Measurements from ENCODE around the gene RAI1. TPM values are rescaled to one million over a fixed set of nuclear protein-coding genes. Genes with fewer than 3 reads are reported as not detected.

Gene RAI1
- total and polyA plus RNA-seq, 10 donors = 5.4 to 61.9 (median 35.2) TPM

- Histone ChIP-seq H3K27me3 (replicated peaks in 1 of 7) (no peaks in the 10 kb centered on the region), H3K27ac (no peak overlapping the region), H3K4me1 (peaks cover 9 to 55% (median 20%) of the 10 kb centered on the region in 6 donors), H3K4me3 (no peak overlapping the region), H3K9me3 (no peaks in the 10 kb centered on the region), H3K36me3 (peaks cover 0 to 90% (median 44%) of the 10 kb centered on the region in 6 donors)
- WGBS, 5 donors = 64 to 77% (median 69%) methylated on average over 12 to 15 of the region's 15 CpGs
- intact Hi-C loops (cut with DNase I; ENCODE audit: low total_unique reads) = no loop called here
- no peak for DNase-seq
- TF ChIP-seq POLR2A (IDR thresholded peaks at IDR 0.05) = no peak
- no peak for TF ChIP-seq CTCF (IDR thresholded peaks at IDR 0.05 in 8 of 11, conservative IDR thresholded peaks at IDR 0.05 in 3 of 11)
- no peak for TF ChIP-seq POLR2AphosphoS5 (IDR thresholded peaks at IDR 0.05)
Observed at GRCh38 chr17:17808706-17809432, 127.6 kb downstream of the RAI1 start.

- DNase-seq = no peak
- H3K4me3 ChIP-seq = peak overlapping the region in 1 of 8 donors; percentile 11
- peaks cover 0 to 90% (median 45%) of the 10 kb centered on the region in 6 donors for H3K36me3 ChIP-seq
- H3K4me1 ChIP-seq = peaks cover 9 to 55% (median 20%) of the 10 kb centered on the region in 6 donors
- H3K27ac ChIP-seq = peak overlapping the region in 6 of 8 donors; percentile 5 to 67 (median 50)
- intact Hi-C loops (cut with DNase I; ENCODE audit: low total_unique reads) = loop anchor here (10.0 kb wide), 1 partner anchor 105 kb away; no protein-coding TSS in a partner anchor
- no peak for TF ChIP-seq CTCF (IDR thresholded peaks at IDR 0.05 in 8 of 11, conservative IDR thresholded peaks at IDR 0.05 in 3 of 11)
- no peaks in the 10 kb centered on the region for H3K9me3 ChIP-seq
- H3K27me3 ChIP-seq (replicated peaks in 1 of 7) = no peaks in the 10 kb centered on the region
- WGBS, 5 donors = 76 to 94% (median 87%) methylated on average over 33 to 52 of the region's 52 CpGs
Observed at GRCh38 chr17:17809531-17810083, 128.3 kb downstream of the RAI1 start.

GRCh38 chr17:17810084-17810894, 129.0 kb downstream of the RAI1 start:
- 66 to 92% (median 86%) methylated on average over 44 to 68 of the region's 68 CpGs for WGBS, 5 donors
- H3K9me3 ChIP-seq = no peaks in the 10 kb centered on the region
- intact Hi-C loops (cut with DNase I; ENCODE audit: low total_unique reads) = loop anchor here (10.0 kb wide), 1 partner anchor 105 kb away; no protein-coding TSS in a partner anchor
- TF ChIP-seq POLR2AphosphoS5 (IDR thresholded peaks at IDR 0.05) (peak in 2 of 3 donors; percentile 30 to 63), CTCF (IDR thresholded peaks at IDR 0.05 in 8 of 11, conservative IDR thresholded peaks at IDR 0.05 in 3 of 11) (no peak), POLR2A (IDR thresholded peaks at IDR 0.05) (no peak)
- peaks cover 0 to 90% (median 45%) of the 10 kb centered on the region in 6 donors for H3K36me3 ChIP-seq
- no peaks in the 10 kb centered on the region for H3K27me3 ChIP-seq (replicated peaks in 1 of 7)
- H3K4me1 ChIP-seq = peaks cover 9 to 61% (median 20%) of the 10 kb centered on the region in 6 donors
- H3K27ac ChIP-seq = peak overlapping the region in 6 of 8 donors; percentile 5 to 67 (median 50)
- DNase-seq = no peak
- H3K4me3 ChIP-seq = peak overlapping the region in 1 of 8 donors; percentile 11

All from spleen (tissue), 11 donors.